ENCODE results near the gene OPTN. TPM values are rescaled to one million over a fixed set of nuclear protein-coding genes. Genes with fewer than 3 reads are reported as not detected.

Gene OPTN
- total RNA-seq, 2 experiments from 2014 or later: 86.8 to 99.6 TPM

GRCh38 chr10:13136651-13137050 is 36.7 kb downstream of the OPTN start:
- Histone ChIP-seq H3K9me3 (ENCODE audit: control insufficient read depth in 1 of 2, insufficient read depth in 1 of 2, low read length in 2 of 2) (no peaks in the 10 kb centered on the region), H3K27me3 (ENCODE audit: control insufficient read depth in 1 of 2, insufficient read depth in 2 of 2, low read length in 2 of 2) (no peaks in the 10 kb centered on the region), H3K4me1 (ENCODE audit: insufficient read depth, low read length) (no peaks in the 10 kb centered on the region), H3K4me3 (ENCODE audit: low read length) (no peak overlapping the region), H3K27ac (ENCODE audit: low read depth in 1 of 2, low read length in 2 of 2) (no peak overlapping the region), H3K36me3 (ENCODE audit: insufficient read depth, low read length) (peaks cover 94% of the 10 kb centered on the region)
- no peak for TF ChIP-seq CTCF (IDR thresholded peaks at IDR 0.05)
- ChIA-PET CTCF (no interaction called here), POLR2A (no interaction called here)
- Mint-ChIP-seq H3K27ac (no peak overlapping the region), H3K4me1 (ENCODE audit: low read depth) (no peaks in the 10 kb centered on the region), H3K27me3 (no peaks in the 10 kb centered on the region), H3K4me3 (no peak overlapping the region), H3K9me3 (no peaks in the 10 kb centered on the region), H3K36me3 (ENCODE audit: low read depth) (peaks cover 100% of the 10 kb centered on the region)
- ATAC-seq (ENCODE audit: poor library complexity): no peak
- DNase-seq: no peak
- intact Hi-C loops (cut with DNase I, micrococcal nuclease): no loop called here

- peaks cover 97% of the 10 kb centered on the region for H3K36me3 Mint-ChIP-seq (ENCODE audit: low read depth)
- no peak for ATAC-seq (ENCODE audit: poor library complexity)
These were observed 39.2 kb downstream of the OPTN start for GRCh38 chr10:13139150-13139549.

GRCh38 chr10:13139676-13140075 is 39.7 kb downstream of the OPTN start:
- ChIA-PET CTCF (no interaction called here), POLR2A (no interaction called here)
- TF ChIP-seq CTCF (IDR thresholded peaks at IDR 0.05): no peak
- H3K27me3 Mint-ChIP-seq: no peaks in the 10 kb centered on the region
- no peaks in the 10 kb centered on the region for H3K4me1 ChIP-seq (ENCODE audit: insufficient read depth, low read length)
- no peaks in the 10 kb centered on the region for H3K9me3 ChIP-seq (ENCODE audit: control insufficient read depth in 1 of 2, insufficient read depth in 1 of 2, low read length in 2 of 2)
- H3K4me1 Mint-ChIP-seq (ENCODE audit: low read depth): no peaks in the 10 kb centered on the region
- no peak overlapping the region for H3K27ac Mint-ChIP-seq
- DNase-seq (no peak), ATAC-seq (ENCODE audit: poor library complexity) (no peak)
- H3K4me3 Mint-ChIP-seq: no peak overlapping the region
- no peak overlapping the region for H3K4me3 ChIP-seq (ENCODE audit: low read length)
- peaks cover 2% of the 10 kb centered on the region for H3K9me3 Mint-ChIP-seq
- intact Hi-C loops (cut with DNase I, micrococcal nuclease): no loop called here
- H3K27ac ChIP-seq (ENCODE audit: low read depth in 1 of 2, low read length in 2 of 2): no peak overlapping the region
- peaks cover 97% of the 10 kb centered on the region for H3K36me3 Mint-ChIP-seq (ENCODE audit: low read depth)
- H3K27me3 ChIP-seq (ENCODE audit: control insufficient read depth in 1 of 2, insufficient read depth in 2 of 2, low read length in 2 of 2): no peaks in the 10 kb centered on the region
- H3K36me3 ChIP-seq (ENCODE audit: insufficient read depth, low read length): peaks cover 76% of the 10 kb centered on the region

More at GRCh38 chr10:13139150-13139549, 39.2 kb downstream of the OPTN start:
- no peak overlapping the region for H3K27ac ChIP-seq (ENCODE audit: low read depth in 1 of 2, low read length in 2 of 2)
- H3K27me3 Mint-ChIP-seq: no peaks in the 10 kb centered on the region
- POLR2A ChIA-PET: no interaction called here
- DNase-seq: no peak
- H3K27me3 ChIP-seq (ENCODE audit: control insufficient read depth in 1 of 2, insufficient read depth in 2 of 2, low read length in 2 of 2): no peaks in the 10 kb centered on the region
- H3K27ac Mint-ChIP-seq: no peak overlapping the region
- H3K4me1 ChIP-seq (ENCODE audit: insufficient read depth, low read length): no peaks in the 10 kb centered on the region
- peaks cover 81% of the 10 kb centered on the region for H3K36me3 ChIP-seq (ENCODE audit: insufficient read depth, low read length)
- no peaks in the 10 kb centered on the region for H3K4me1 Mint-ChIP-seq (ENCODE audit: low read depth)
- intact Hi-C loops (cut with DNase I, micrococcal nuclease): no loop called here
- CTCF ChIA-PET: no interaction called here
- no peak overlapping the region for H3K4me3 Mint-ChIP-seq
- no peak for TF ChIP-seq CTCF (IDR thresholded peaks at IDR 0.05)
- H3K9me3 ChIP-seq (ENCODE audit: control insufficient read depth in 1 of 2, insufficient read depth in 1 of 2, low read length in 2 of 2): no peaks in the 10 kb centered on the region
- no peak overlapping the region for H3K4me3 ChIP-seq (ENCODE audit: low read length)
- H3K9me3 Mint-ChIP-seq: no peaks in the 10 kb centered on the region

Data from CD4-positive, alpha-beta T cell (primary cell).